H1 (cell line): ENCODE measurements around the gene DENND1A. TPM values are rescaled to one million over a fixed set of nuclear protein-coding genes. Genes with fewer than 3 reads are reported as not detected.
A peak's percentile ranks its signal among the peaks of the same experiment; 100 is the strongest.

Source experiments
- TBP ChIP-seq: IDR thresholded peaks from 2 replicates; pipeline ENCODE4 v1.6.1; 2011; ENCODE audit warnings: low read depth, low read length, improper control_type of control experiment
- polyA plus RNA-seq, 7 experiments: library from polyadenylated mRNA; depleted of rRNA in 3 of 7; stranded (reverse) in 5 of 7; unstranded in 2 of 7; fragments of >200 nt in 5 of 7; fragments of 200-250 nt in 2 of 7; gene quantifications; 1 replicate in 5 of 7; 2 replicates in 1 of 7; 4 replicates in 1 of 7; pipeline versions ENCODE4 v1.2.1 to v1.2.3, GENCODE V29; 2011 to 2013; ENCODE audit warnings: missing spikeins in 2 of 7, mixed read lengths in 2 of 7
- total RNA-seq: library from RNA; stranded (reverse); fragmentation: NEBNext Ultra II Directional; extraction: Animal tissue kit (Norgen Biotek cat#: 25700); gene quantifications from 2 replicates; pipeline ENCODE4 v1.2.1, GENCODE V29; 2021
- TF ChIP-seq, protein P1 (sequence below), 3 experiments: IDR thresholded peaks; 1 replicate in 2 of 3; 2 replicates in 1 of 3; pipeline versions ENCODE4 v1.5.1 to v1.6.1; 2011; ENCODE audit warnings: low read length in 3 of 3, mild to moderate bottlenecking in 3 of 3, inconsistent platforms in 2 of 3, low read depth in 1 of 3, moderate library complexity in 1 of 3; ENCODE audit not compliant: insufficient read depth in 1 of 3; ENCODE audit errors: control extremely low read depth in 1 of 3

Gene DENND1A
- total and polyA plus RNA-seq, 2 of the 8 experiments (the other 6 are each of a cell fraction or from before 2014, with no cell fraction given): 24.1 to 26.4 TPM

DNA sequence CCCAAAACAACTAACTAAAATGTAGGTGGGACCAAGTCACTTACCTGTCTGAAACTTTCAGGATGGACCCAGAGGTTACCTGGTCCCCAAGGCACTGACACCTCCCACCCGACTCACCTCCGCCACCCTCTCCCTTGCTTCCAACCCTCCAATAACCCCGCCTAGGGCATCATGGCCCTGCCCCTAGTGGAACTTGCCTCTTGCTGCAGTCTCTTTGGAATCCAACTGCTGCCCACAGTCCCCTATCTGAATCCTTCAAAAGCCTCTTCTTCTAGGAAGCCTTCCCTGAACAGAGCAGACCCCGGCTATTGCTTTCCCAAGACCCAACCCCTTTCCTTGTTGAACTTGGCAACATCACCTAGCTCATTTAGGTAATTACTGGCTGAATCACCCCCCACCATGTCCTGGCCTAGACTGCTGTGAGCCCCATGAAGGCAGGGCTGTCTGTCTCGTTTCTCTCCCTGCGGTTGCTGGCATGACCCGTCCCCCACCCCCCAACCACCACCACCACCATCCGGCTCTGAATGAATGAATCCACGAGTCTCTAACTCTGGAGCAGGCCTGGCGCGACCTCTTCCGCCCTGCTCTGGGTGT, 564.5 kb downstream of the DENND1A start (continued):
- TF ChIP-seq, protein P1, sequence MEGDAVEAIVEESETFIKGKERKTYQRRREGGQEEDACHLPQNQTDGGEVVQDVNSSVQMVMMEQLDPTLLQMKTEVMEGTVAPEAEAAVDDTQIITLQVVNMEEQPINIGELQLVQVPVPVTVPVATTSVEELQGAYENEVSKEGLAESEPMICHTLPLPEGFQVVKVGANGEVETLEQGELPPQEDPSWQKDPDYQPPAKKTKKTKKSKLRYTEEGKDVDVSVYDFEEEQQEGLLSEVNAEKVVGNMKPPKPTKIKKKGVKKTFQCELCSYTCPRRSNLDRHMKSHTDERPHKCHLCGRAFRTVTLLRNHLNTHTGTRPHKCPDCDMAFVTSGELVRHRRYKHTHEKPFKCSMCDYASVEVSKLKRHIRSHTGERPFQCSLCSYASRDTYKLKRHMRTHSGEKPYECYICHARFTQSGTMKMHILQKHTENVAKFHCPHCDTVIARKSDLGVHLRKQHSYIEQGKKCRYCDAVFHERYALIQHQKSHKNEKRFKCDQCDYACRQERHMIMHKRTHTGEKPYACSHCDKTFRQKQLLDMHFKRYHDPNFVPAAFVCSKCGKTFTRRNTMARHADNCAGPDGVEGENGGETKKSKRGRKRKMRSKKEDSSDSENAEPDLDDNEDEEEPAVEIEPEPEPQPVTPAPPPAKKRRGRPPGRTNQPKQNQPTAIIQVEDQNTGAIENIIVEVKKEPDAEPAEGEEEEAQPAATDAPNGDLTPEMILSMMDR (IDR thresholded peaks at IDR 0.05; ENCODE audit: control extremely low read depth in 1 of 3, insufficient read depth in 1 of 3, low read depth in 1 of 3, low read length in 3 of 3): peak in 2 of 3 experiments; percentile 58 to 72; a peak in 3 of 4 replicates
- no peak for TF ChIP-seq TBP
- TF ChIP-seq, all 59 proteins: peak for 2
